ENCODE results near the gene PRPF19. TPM values are rescaled to one million over a fixed set of nuclear protein-coding genes. Genes with fewer than 3 reads are reported as not detected.

Gene PRPF19
- total RNA-seq, 1 experiment from 2014 or later = 116 TPM

GRCh38 chr11:60921259-60921658 lies 14.9 kb upstream of the PRPF19 start:
- Mint-ChIP-seq H3K36me3 (peaks cover 14% of the 10 kb centered on the region), H3K27ac (no peak overlapping the region), H3K4me3 (no peak overlapping the region), H3K27me3 (ENCODE audit: low read depth) (no peaks in the 10 kb centered on the region; the same call in 1 of the 2 replicates), H3K9me3 (no peaks in the 10 kb centered on the region), H3K4me1 (peaks cover 34% of the 10 kb centered on the region)
- no peak for ATAC-seq
- no peak for DNase-seq (ENCODE audit: low spot score)
- ChIA-PET POLR2A (no interaction called here), CTCF (interaction anchor here (0.6 to 1.5 kb wide), 2 partner anchors 22 to 797 kb away, joined by 4 read pairs; no protein-coding TSS in a partner anchor)
- TF ChIP-seq PRRX2 (CRISPR knock-in tag; IDR thresholded peaks at IDR 0.05) (no peak), OVOL2 (CRISPR knock-in tag; IDR thresholded peaks at IDR 0.05; ENCODE audit: borderline replicate concordance) (no peak), ETV6 (CRISPR knock-in tag; IDR thresholded peaks at IDR 0.05) (no peak), PREB (CRISPR knock-in tag; IDR thresholded peaks at IDR 0.05; ENCODE audit: borderline replicate concordance) (no peak), JAZF1 (CRISPR knock-in tag; IDR thresholded peaks at IDR 0.05) (no peak), TCF7 (CRISPR knock-in tag; IDR thresholded peaks at IDR 0.05; ENCODE audit: low read depth) (no peak), TEAD1 (CRISPR knock-in tag; IDR thresholded peaks at IDR 0.05) (no peak), ZNF425 (CRISPR knock-in tag; conservative IDR thresholded peaks at IDR 0.05) (no peak), GABPB1 (CRISPR knock-in tag; IDR thresholded peaks at IDR 0.05) (no peak), ESRRA (CRISPR knock-in tag; IDR thresholded peaks at IDR 0.05; ENCODE audit: borderline replicate concordance) (no peak), TP53 (CRISPR knock-in tag; IDR thresholded peaks at IDR 0.05) (no peak), ZNF263 (CRISPR knock-in tag; IDR thresholded peaks at IDR 0.05; ENCODE audit: low read depth) (no peak), SOX15 (CRISPR knock-in tag; IDR thresholded peaks at IDR 0.05) (no peak), NR2C2 (CRISPR knock-in tag; IDR thresholded peaks at IDR 0.05) (no peak), MXD4 (CRISPR knock-in tag; IDR thresholded peaks at IDR 0.05; ENCODE audit: borderline replicate concordance) (no peak)

GRCh38 chr11:60919956-60920355 lies 13.6 kb upstream of the PRPF19 start:
- H3K27me3 Mint-ChIP-seq (ENCODE audit: low read depth) = no peaks in the 10 kb centered on the region
- CTCF ChIA-PET = no interaction called here
- no peak for TF ChIP-seq NR2C2 (CRISPR knock-in tag; IDR thresholded peaks at IDR 0.05)
- TF ChIP-seq ZNF232 (CRISPR knock-in tag; IDR thresholded peaks at IDR 0.05) = no peak
- TF ChIP-seq IRF1 (CRISPR knock-in tag; IDR thresholded peaks at IDR 0.05) = no peak
- TF ChIP-seq CBFB (CRISPR knock-in tag; IDR thresholded peaks at IDR 0.05; ENCODE audit: low read depth) = no peak
- no peak for TF ChIP-seq ETV6 (CRISPR knock-in tag; IDR thresholded peaks at IDR 0.05)
- TF ChIP-seq PRRX2 (CRISPR knock-in tag; IDR thresholded peaks at IDR 0.05) = no peak
- TF ChIP-seq ATF6 (CRISPR knock-in tag; IDR thresholded peaks at IDR 0.05) = no peak
- TF ChIP-seq ZNF671 (CRISPR knock-in tag; IDR thresholded peaks at IDR 0.05) = no peak
- TF ChIP-seq E2F5 (CRISPR knock-in tag; IDR thresholded peaks at IDR 0.05) = no peak
- TF ChIP-seq EMX1 (CRISPR knock-in tag; IDR thresholded peaks at IDR 0.05) = no peak
- no peak for TF ChIP-seq FOXP1 (CRISPR knock-in tag; IDR thresholded peaks at IDR 0.05; ENCODE audit: borderline replicate concordance)
- no peak for TF ChIP-seq CDX4 (CRISPR knock-in tag; IDR thresholded peaks at IDR 0.05; ENCODE audit: borderline replicate concordance)
- TF ChIP-seq ATF2 (CRISPR knock-in tag; IDR thresholded peaks at IDR 0.05; ENCODE audit: borderline replicate concordance, low read depth) = no peak
- no peak for TF ChIP-seq TEAD1 (CRISPR knock-in tag; IDR thresholded peaks at IDR 0.05)
- TF ChIP-seq NFYB (CRISPR knock-in tag; conservative IDR thresholded peaks at IDR 0.05; ENCODE audit: low read depth) = no peak
- TF ChIP-seq KAT7 (CRISPR knock-in tag; IDR thresholded peaks at IDR 0.05; ENCODE audit: borderline replicate concordance) = no peak

More at GRCh38 chr11:60919956-60920355, 13.6 kb upstream of the PRPF19 start:
- Mint-ChIP-seq H3K4me1 (peaks cover 35% of the 10 kb centered on the region), H3K27ac (no peak overlapping the region), H3K4me3 (no peak overlapping the region), H3K9me3 (no peaks in the 10 kb centered on the region), H3K36me3 (peaks cover 14% of the 10 kb centered on the region)
- DNase-seq (ENCODE audit: low spot score) = no peak
- POLR2A ChIA-PET = no interaction called here
- no peak for ATAC-seq
